GM18508 (cell line): Measurements from ENCODE around the gene LGALS12.

Experiments used
- ATAC-seq: cut with Tn5 transposase; IDR thresholded peaks from one replicate; pipeline ENCODE4 v1.9.1; 2021; ENCODE audit warnings: moderate number of reproducible peaks; ENCODE audit not compliant: insufficient read depth, unreplicated experiment

Gene LGALS12

DNA sequence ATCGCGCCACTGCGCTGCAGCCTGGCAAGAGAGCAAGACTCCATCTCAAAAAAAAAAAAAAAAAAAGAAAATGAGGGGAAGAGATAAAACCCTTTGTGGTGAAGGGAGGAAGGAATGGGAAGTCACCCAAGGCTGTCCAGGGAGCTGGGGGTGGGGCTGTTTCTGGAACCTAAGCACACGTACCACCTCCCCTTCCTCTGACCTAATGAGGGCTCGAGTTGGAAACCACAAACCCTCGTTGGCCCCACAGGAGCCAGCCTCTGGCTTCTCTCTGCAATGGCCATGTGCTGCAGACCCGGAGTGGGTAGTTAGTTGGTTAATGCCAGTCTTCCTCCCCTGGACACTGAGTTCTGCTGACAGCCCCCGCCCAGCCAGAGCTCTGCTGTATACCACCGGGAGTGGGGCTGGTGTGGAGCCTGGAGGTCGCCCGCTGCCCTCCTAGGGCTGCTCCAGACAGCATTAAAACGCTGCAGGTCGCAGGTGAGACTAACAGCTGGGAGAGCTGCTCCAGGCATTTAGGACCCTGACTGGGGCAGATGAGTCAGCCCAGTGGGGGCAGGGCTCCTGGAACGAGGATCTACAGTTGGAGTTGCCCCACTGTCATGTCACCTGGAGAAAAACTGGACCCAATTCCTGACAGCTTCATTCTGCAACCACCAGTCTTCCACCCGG, at the start of gene LGALS12:
TSS of gene LGALS12 (plus strand) at position 228 of the 672 bp plus-strand sequence. CDS start at position 603, 375 bp downstream.
- ATAC-seq, result no peak

DNA sequence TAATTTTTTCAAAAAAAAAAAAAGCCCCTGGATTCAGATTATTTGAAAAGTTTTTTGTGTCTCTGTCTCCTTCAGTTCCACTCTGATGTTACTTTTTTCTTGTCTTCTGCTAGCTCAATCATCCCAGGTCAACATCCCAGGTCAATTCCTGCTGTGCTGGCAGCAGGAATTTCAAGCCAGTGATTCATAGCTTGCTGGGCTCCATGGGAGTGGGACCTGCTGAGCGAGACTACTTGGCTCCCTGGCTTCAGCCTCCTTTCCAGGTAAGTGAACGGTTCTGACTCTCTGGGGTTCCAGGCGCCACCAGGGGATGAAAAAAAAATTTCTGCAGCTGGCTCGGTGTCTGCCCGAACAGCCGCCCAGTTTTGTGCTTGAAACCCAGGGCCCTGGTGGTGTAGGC, 46.3 kb upstream of the LGALS12 start:
- no peak for ATAC-seq

- no peak for ATAC-seq
These were observed 43.7 kb upstream of the LGALS12 start for GRCh38 chr11:63462137-63462536.

- ATAC-seq, result no peak
These were observed 35.6 kb upstream of the LGALS12 start for GRCh38 chr11:63470311-63470710.

DNA sequence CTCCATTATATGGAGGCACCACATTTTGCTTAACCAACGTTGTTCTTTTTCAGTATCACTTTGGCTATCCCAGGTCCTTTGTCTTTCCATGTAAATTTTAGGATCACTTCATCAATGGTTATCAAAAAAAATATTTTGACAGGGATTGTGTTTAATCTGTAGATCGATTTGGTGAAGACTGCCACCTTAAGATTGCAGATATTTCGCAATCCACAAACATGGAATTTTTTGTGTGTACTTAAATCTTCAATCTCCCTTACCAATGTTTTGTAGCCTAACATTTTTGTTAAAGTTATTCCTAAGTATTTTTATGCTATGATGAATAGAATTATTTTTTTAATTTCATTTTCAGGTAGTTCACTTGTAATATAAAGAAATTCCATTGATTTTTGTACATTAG, 33.5 kb upstream of the LGALS12 start:
- no peak for ATAC-seq

GRCh38 chr11:63476618-63477017, 29.3 kb upstream of the LGALS12 start:
- ATAC-seq, result no peak

DNA sequence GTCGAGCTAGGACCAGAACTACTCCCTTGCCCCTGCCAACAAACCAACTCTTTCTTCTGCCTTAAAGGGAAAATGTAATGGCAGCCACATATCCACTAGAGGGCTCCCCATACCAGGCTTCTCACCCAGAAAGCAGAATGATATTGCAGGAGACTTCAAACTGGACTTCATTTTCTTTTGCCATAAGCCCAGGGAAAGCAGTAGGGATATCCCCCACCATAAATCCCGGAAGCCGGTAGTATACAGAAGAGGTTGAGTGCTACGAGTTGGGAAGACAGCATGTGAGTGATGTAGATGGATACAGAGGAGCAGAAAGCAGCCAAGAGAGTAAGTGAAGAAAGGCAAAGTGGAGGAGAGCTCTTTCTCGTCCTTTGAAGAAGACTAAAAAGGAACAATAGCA, 27.0 kb upstream of the LGALS12 start:
- ATAC-seq, result no peak

GRCh38 chr11:63480039-63480438, 25.8 kb upstream of the LGALS12 start:
- ATAC-seq, result no peak

DNA sequence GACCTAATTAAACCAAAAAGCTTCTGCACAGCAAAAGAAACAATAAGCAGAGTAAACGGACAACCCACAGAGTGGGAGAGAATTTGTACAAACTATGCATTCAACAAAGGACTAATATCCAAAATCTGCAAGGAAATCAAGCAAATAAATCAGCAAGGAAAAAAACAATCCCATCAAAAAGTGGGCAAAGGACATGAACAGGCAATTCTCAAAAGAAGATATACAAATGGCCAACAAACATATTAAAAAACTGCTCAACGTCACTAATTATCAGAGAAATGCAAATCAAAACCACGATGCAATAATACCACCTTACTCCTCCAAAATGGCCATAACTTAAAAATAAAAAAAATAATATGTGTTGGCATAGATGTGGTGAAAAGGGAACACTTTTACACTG, 20.1 kb upstream of the LGALS12 start:
- no peak for ATAC-seq

- ATAC-seq, result no peak
These were observed 17.1 kb upstream of the LGALS12 start for GRCh38 chr11:63488789-63489188.

DNA sequence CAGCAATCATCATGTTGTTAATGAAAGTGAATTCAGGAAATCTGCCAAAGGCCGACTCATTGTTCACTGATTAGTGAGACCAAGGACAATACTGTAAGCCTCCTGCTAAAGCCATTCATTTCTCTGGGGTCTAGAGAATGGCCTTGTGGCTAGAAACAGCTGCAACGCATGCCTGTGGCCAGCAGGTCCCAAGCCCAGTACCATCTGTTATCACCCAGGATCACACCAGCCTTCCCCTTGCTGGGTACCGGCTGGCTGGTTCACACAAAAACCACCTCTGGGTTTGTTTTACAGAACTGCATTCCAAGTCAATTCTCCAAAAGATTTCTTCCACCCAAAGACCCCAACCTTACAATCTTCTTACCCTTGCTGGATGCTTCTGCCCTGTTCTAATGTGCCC, 16.0 kb upstream of the LGALS12 start:
- no peak for ATAC-seq

DNA sequence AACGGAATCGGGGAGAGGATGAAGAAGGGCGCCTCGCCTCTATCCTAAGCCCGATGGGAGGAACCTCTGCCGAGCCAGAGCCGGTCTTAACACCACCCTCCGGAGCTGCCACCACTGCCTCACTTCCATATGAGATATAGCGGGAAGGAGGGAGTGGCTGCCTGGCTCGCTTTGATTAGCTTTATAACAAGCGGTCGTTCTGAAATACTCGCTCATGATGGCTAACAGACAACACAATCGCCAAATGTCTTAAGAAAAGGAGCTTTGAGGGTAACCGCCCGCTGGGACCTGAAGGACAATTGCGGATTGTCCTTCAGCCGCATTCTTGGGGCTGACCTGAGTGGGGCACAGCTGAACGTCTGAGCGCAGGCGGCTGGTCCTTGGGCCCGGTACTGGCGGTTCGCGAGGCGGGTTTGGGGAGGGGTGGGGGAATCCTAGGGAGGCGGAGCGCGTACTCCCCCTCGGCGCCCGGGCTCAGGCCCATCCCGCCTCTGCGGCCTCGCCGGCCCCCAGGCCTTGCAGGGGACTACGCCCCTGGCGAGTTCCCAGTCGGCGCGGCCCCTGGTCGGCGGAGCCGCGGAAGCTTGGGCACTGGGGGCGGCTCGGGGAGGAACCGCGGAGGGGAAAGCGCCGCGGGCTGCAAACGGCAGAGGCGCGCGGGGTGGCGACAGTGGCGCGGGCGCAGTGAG, 15.2 kb upstream of the LGALS12 start, which contains the start of gene PLAAT5:
TSS of gene PLAAT5 (minus strand) at position 617 of the 689 bp plus-strand sequence. CDS start at position 484, 133 bp downstream.
- no peak for ATAC-seq

GRCh38 chr11:63491240-63491587, 14.7 kb upstream of the LGALS12 start:
- no peak for ATAC-seq

DNA sequence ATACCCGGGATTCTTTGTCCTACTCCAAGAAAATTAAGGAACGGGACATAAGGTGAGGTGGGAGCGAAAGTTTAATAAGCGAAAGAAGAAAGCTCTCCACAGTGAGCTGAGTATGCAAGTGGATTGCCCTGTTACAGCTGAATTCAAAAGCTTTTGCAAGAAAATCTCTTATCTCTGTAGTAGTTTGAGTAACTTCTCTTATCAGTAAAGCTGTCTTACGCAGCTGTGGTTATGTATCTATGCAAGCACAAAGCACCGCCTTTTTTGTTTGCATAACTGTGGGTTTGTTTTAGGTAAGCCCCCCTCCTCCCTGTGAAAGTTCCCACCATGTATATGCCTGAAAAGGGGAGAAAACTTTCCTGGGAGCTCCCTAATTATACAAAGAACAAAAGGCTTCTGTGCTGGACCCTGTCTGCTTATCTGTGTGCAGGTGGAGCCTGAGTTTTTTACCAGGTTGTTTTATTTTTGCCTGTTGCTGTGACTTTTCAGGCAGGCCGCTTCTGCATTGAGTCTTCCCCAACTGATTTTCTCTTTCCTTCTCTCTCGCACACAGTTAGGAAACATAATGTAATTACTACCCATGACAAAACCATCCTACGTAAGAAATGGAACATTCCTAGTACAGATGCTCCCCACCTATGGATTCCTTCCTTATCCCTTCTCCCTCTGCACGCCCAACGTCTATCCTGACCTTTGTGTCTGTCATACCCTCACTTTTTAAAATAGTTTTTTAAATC, 14.1 kb upstream of the LGALS12 start:
- no peak for ATAC-seq

DNA sequence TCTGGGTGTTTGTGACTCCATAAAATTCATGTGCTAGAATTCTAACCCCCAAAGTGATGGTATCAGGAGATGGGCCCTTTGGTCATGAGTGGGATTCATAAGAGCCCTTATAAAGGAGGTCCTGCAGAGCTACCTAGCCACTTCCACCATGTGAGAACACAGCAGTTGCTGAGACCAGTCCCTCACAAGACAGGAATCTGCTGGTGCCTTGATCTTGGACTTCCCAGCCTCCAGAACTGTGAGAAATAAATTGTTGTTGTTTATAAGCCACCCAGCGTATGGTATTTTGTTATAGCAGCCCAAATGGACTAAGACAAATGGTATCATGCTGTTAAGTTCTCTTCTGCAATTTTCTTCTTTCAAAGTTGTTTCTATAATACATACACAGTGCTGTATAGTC, 13.4 kb upstream of the LGALS12 start:
- no peak for ATAC-seq

DNA sequence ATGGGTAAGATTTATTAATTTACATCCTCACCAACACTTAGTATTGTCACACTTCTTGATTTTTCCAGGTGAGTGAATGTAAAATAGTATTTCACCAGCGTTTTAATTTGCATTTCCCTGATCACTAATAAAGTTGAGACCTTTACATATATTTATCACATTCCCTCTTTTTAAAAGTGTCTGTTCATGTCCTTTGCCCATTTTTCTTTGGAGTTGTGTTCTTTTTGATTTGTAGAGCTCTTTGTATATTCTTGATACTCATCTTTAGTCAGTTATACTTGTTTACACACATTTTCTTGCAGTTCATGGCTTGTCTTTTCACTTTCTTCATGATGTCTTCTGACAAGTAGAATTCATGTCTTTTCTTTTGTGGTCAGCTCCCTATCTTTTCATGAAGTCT, 12.8 kb upstream of the LGALS12 start:
- no peak for ATAC-seq

DNA sequence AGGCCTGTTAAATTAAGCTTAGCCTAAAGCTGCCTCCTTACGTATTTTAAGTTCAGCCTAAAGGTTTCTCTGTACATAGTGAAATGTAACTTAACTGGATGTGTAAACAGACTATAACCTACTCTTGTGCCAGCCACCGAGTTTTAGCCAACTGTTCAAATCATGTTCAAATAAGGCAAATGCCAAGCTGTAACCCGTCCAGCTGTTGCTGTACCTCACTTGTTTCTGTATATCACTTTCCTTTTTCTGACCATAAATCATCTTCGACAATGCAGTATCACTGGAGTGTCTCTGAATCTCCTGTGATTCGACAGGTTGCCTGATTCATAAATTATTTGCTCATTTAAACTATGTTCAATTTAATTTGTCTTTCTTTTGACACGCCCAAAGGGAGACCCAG, 10.9 kb upstream of the LGALS12 start:
- ATAC-seq, result no peak

DNA sequence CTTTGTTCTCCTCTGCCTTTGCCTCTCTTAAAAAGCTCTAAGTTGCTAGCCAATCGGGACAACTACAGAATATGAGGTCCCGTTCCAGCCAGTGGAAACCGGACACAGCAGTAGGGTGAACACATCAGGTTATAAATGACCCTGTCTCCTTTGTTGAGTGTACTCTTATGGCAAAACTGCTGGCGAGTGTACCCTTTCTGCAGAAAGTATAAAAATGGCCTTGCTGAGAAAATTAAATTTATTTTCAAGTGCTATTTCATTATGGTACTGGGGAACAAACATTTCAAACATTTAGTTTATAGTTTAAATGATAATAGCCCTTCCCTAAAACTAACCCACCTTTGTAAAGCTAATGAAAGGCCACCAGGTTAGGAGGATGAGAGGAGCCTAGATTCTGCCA, 6.0 kb upstream of the LGALS12 start:
- ATAC-seq, result no peak

GRCh38 chr11:63501236-63501635, 4.6 kb upstream of the LGALS12 start:
- no peak for ATAC-seq

DNA sequence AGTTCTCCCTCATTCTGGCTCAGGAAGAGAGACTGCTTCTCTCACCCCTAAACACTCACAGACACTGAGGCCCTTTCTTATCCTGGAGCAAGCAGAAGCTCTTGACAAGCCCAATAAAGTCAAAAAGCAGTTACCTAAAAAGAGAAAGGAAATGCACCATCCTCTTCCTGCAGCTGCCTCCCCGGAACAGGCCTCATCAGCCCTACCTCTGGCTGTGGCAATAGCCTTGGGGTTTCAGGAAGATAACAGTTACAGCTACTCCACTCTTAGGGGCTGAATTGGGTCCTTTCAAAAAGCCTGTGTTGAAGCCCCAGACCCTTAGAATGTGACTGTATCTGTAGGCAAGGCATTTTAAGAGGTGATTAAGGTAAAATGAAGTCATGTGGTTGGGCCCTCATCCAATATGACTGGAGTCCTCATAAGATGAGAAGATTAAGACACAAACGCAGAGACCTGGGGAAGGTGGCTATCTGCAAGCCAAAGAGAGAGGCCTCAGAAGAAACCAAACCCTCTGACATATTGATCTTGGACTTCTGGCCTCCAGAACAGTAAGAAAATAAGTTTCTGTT, 3.5 kb upstream of the LGALS12 start:
- no peak for ATAC-seq

GRCh38 chr11:63503492-63503891, 2.4 kb upstream of the LGALS12 start:
- no peak for ATAC-seq
